GM12872 (cell line): ENCODE measurements around the gene CEP43.

Experiments
- TF ChIP-seq, protein P1 (sequence below): IDR thresholded peaks from 3 replicates; pipeline ENCODE4 v1.5.1; 2011; ENCODE audit warnings: low read depth, mild to moderate bottlenecking, low read length, moderate library complexity; ENCODE audit not compliant: insufficient read depth

CEP43 gene

DNA sequence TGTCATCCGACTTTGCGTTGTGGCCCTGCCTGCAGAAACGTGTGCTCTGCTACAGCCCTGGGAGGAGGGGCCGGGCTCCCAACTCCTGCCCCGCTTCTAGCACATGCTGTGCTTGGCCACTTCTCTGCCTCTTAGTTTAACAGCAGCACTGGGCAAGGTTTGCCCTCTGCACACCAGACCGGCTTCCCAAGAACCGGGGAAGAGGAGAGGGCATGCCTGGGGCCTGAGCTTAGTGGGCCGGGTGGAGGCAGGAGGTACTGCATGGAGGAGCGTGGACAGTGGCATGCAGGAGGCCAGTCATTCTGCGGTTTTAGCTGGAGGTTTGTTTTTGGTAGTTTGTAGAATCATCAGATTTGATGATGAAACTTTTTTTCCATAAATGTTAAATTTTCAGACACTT, 45.5 kb downstream of the CEP43 start:
- TF ChIP-seq, protein P1, sequence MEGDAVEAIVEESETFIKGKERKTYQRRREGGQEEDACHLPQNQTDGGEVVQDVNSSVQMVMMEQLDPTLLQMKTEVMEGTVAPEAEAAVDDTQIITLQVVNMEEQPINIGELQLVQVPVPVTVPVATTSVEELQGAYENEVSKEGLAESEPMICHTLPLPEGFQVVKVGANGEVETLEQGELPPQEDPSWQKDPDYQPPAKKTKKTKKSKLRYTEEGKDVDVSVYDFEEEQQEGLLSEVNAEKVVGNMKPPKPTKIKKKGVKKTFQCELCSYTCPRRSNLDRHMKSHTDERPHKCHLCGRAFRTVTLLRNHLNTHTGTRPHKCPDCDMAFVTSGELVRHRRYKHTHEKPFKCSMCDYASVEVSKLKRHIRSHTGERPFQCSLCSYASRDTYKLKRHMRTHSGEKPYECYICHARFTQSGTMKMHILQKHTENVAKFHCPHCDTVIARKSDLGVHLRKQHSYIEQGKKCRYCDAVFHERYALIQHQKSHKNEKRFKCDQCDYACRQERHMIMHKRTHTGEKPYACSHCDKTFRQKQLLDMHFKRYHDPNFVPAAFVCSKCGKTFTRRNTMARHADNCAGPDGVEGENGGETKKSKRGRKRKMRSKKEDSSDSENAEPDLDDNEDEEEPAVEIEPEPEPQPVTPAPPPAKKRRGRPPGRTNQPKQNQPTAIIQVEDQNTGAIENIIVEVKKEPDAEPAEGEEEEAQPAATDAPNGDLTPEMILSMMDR: 0 out of 3 replicates have a peak, but pooled peaks have one; percentile 13

DNA sequence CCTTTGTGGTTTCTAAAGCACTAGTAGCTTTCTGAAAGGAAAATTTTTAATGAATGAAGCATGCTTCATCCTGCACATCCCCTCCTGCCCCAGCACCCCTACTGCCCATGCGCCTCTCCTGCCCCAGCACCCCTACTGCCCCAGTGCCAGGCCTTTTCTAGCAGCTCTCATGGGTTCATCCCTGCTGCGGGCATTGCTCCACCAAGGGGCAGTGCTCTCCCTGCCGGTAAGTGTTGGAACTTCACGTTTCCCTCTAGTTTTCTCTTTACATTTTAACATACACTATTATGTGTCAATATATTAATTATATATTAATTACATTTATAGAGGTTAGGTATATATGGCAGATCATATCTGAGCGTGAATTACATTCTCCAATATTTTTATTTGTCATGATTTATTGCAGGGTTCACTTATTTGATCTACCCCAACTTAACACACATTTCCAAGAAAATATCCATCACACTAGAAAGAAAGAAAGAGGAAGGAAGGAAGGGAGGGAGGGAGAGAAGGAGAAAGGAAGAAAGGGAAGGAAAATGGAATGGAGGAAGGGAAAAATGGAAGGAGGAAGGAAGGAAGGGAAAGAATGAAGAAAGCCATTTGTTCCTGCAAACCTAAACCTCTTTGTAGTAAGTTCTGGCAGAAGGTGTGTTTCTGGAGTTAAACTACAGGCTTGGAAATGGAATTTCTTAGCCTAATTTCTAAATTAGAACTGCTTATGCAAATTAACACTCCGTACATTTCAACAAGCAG, 46.8 kb downstream of the CEP43 start:
- TF ChIP-seq, protein P1: no peak

DNA sequence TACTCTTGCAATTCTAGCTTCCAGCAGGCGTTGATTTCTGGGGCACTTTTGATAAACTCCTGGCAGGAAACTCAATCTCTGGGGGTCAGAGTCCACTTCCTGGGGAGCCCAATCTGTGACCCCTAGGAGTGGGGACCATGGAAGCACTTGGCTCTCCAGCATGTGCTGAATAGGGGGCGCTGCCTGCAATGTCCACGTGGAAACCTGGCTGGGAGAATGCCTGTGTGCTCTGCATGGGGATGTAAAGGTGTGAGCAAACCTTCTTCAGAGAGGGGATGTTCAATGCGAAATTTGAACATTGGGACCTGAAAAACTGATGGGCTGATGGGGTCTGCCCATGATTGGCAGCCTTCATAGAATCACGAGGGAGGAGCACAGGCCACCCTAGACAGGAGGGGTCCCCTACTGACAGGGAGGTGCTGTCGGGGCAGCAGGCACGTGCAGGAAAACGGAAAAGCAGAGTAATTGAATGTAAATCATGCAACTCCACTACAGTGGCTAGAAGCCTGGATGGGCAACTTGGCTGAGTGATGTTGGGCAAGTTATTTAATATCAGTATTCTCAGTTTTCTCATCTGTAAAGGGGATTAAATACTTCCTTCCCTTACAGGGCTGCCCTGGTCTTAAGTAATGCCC, 47.8 kb downstream of the CEP43 start:
- TF ChIP-seq, protein P1: 0 out of 3 replicates have a peak, but pooled peaks have one; percentile 20

DNA sequence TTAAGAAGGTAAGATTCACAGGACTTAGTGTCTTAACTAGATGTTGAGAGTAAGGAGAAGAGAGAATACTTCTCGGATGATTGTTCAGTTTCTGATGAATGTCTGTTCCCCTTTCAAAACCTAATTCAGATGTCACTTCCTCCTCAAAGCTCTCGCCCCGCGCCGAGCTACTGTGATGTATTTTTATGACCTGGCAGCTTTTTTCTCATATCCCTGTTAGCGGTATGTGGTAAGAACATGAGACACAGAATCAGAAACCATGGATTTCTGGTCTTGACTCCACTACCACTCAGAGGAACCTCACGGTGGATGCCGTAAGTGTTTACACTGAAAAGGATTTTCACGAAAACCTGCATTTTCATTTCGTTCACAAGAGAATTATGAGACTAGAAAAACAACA, 48.4 kb downstream of the CEP43 start:
- TF ChIP-seq, protein P1: no peak
